GM19455 (cell line): ENCODE measurements around the gene PINLYP.
A peak's percentile ranks its signal among the peaks of the same experiment; 100 is the strongest.
"Not testable (repeated sequence)": the region's sequence is repeated elsewhere in the genome, so short reads cannot be mapped to it uniquely, and the experiment has no call there.

Experiments used
- ATAC-seq: cut with Tn5 transposase; IDR thresholded peaks from one replicate; pipeline ENCODE4 v1.9.1; 2021; ENCODE audit not compliant: unreplicated experiment

PINLYP gene

GRCh38 chr19:43600326-43600725, 24.7 kb downstream of the PINLYP start:
- ATAC-seq: not testable (repeated sequence)

DNA sequence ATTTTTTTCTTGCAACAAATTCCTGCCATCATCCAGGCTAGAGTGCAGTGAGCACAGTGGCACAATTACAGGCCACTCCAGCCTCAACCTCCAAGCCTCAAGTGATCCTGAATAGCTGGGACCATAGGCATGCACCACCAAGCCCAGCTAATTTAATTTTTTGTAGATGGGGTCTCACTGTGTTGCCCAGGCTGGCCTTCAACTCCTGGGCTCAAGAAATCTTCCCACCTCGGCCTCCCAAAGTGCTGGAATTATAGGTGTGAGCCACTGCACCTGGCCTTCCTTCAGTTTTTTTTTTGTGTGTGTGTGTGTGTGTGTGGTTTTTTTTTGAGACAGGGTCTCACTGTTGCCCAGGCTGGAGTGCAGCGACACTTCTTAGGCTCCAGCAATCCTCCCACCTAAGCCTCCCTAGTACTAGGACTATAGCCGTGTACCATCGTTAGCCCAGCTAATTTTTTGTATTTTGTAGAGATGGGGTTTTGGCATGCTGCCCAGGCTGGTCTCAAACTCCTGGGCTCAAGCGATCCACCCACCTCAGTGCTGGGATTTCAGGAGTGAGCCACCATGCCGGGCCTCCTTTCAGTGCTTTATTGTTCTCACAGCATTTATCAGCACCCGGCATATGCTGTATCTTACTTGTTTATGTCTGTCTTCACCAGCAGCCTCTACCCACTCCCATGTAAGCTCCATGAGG, 30.4 kb downstream of the PINLYP start:
- no peak for ATAC-seq

DNA sequence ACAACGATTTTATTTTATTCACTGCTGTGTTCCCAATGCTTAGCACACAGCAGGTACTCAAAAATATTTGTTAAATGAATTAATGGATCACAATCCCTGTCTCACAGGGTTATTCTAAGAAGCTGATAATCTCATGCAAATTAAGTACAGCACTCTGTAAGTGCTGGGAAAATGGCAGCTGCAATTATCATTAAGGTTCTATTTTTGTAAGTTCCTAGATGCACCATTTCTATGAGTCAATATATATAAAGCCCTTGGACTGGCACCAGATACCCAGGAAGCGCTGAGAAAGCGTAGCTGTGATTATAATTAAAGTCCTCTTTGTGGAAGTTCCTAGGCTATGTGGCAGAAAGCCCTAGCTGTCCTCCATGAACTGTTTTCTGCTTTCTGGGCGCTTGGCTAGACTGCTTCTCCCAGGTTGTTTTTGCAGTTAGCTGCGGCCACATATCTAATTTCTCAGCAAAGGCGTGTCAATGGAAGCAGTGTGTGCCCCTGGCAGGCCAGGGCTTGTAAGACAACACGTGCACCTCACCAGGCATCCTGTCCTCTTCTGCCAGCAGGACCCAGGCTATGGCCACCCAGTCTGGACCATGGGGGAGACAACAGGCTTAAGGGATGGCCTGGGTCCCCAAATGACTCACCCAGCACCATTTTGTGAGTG, 31.1 kb downstream of the PINLYP start:
- ATAC-seq: no peak

- no peak for ATAC-seq
These were observed 31.9 kb downstream of the PINLYP start for GRCh38 chr19:43607238-43608205.

DNA sequence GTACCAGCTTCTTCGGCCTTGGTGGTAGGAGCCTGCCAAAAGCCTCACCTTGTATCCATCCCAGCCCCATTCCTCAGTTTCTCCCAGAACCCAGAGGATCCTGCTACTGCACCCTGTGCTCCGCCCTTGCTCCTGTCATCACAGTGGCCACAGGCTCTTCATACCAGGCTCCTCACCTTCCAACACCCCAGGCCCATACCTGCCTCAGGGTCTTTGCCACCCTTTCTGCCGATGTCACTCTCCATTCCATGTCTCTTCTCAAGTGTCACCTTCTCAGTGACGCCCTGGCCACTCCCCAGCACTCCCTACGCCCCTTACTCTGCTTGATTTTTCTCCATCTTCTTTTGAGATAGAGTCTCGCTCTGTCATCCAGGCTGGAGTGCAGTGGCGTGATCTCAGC, 34.3 kb downstream of the PINLYP start:
- ATAC-seq: no peak

- ATAC-seq: no peak
These were observed 34.9 kb downstream of the PINLYP start for GRCh38 chr19:43610493-43610892.

- ATAC-seq: no peak
These were observed 36.2 kb downstream of the PINLYP start, which contains the start of gene SRRM5 for GRCh38 chr19:43611788-43612187. Gene SRRM5 (plus strand): TSS chr19:43612088. CDS start chr19:43612122, 34 bp downstream.

GRCh38 chr19:43612374-43612773, 36.8 kb downstream of the PINLYP start:
- ATAC-seq: no peak

DNA sequence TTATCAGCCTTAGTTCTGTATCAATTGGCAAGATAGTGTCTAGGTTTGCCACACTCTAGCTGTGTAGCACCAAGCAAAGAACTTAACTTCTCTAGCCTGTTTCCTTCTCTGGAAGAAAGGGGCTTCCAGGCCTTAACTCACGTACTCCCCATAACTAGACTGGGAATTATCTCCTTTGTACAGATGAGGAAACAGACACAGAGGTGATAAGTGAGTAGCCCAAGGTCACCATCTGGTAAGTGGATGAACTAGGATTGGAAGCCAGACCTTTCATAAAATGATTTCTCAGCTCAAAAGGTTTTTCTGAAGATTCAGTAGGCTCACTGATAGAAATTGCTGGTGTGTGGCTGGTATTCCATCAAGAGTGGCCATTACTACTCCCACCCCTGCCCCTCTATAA, 40.7 kb downstream of the PINLYP start:
- no peak for ATAC-seq

DNA sequence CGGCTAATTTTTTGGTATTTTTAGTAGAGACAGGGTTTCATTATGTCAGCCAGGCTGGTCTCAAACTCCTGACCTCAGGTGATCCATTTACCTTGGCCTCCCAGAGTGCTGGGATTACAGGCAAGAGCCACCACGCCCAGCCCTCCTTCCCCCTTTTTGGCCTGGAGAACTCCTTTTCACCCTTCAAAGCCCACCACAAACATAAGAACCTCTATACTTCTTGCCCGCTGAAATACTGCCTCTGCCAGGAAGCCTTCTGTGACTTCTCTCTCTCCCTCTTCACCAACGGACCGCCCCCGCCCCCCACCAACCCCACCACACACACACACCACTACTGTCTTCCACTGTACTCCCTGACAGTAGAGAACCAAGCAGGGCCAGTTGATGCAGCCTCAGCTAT, 41.4 kb downstream of the PINLYP start:
- no peak for ATAC-seq

DNA sequence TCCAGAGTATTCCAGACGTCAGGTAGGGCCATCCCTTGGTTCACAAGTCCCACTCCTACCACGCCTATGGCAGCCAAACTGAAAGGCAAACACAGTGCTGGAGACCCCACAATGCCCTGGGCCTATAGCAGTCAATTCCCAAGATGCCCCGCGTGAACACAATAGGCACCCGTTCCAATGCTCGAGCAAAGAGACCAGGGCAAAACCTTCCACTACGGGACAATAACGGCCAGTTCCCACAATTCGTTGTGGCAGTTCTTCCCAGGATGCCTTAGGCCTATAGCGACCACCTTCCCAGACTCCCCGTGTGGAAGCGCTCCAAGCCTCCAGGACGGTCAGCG, 43.3 kb downstream of the PINLYP start:
- peak; percentile 41 for ATAC-seq

- peak; percentile 74 for ATAC-seq
These were observed 43.9 kb downstream of the PINLYP start, which contains the start of gene ZNF428 for GRCh38 chr19:43619262-43620060. Gene ZNF428 (minus strand): TSS chr19:43619629. CDS start chr19:43614304, 5,325 bp downstream.

DNA sequence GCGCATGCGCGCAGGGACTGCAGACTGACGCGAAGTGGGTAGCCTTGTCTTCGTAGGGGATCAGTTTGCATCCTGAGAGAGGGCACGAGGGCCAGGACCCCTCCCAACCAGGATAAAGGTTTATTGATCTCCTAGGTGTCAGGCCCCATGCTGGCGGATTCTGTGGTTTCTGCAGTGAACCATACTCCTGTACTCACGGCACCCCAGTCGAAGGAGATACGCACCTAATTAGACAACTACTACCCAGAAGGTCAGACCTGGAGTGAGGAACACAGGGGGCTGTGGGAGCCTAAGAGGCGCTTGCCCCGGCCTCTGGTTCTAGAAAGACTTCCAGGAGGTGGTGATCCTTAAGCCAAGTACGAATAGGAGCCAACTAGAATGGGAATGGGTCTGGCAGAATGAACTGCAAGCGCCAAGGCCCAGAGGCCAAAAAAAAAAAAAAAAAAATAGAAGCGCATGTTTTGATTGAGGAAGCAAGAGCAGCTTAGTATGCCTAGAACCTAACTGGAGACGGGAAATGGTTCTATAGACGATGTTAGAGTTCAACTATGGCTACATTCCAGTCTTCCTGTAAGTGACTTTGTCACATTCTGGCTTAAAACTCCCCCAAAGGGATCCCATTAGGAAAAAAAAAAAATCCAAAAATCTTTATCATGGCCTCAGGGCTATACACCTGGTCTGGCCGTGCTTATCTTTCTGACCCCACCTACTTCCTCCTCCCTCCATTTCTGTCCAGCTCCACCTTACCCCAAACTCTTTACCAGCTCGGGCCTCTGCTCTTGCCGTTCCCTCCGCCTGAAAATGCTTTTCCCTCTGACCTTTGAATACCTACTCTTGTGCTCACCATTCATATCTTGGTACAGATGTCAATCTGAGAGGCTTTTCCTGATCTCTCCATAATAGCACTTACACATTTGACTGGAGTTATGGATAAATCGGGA, 44.7 kb downstream of the PINLYP start:
- ATAC-seq: no peak

DNA sequence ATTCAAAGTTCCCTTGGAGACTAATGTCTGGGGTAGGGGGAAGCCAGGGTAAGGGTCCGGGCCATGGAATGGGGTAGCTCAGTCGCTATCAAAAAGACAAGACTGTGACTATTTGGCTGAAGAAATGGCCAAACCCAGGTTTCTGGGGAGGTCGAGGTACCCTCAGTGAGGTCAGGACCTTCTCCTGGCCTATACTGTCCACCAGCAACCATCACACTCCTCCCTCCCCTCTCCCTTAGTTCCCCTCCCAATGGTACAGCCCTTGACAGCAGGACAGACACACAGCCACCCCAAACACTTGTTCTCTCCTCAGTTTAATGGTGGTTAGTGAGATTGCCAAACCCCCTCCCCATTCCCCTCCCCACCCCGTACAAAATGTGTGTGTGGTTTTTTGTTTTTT, 46.5 kb downstream of the PINLYP start:
- no peak for ATAC-seq

DNA sequence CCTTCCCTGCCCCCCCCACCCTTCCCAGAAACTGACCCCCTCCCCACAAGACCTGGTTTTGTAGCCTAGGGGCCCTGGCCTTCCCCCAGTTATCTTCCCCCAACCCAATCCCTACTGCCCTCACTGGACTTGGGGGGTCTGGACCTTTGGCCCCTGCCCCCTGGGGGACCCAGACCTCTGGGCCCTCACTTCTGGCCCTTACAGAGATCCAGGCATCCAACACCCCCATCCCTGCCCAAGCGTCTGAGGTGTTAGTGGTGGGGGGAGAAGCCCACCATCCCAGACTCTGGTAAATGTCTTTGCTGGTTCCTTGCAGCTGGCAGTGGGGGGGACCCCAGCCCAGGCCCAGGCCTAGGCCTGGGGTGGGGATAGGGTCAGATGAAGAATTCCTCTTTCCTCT, 47.4 kb downstream of the PINLYP start:
- ATAC-seq: no peak

DNA sequence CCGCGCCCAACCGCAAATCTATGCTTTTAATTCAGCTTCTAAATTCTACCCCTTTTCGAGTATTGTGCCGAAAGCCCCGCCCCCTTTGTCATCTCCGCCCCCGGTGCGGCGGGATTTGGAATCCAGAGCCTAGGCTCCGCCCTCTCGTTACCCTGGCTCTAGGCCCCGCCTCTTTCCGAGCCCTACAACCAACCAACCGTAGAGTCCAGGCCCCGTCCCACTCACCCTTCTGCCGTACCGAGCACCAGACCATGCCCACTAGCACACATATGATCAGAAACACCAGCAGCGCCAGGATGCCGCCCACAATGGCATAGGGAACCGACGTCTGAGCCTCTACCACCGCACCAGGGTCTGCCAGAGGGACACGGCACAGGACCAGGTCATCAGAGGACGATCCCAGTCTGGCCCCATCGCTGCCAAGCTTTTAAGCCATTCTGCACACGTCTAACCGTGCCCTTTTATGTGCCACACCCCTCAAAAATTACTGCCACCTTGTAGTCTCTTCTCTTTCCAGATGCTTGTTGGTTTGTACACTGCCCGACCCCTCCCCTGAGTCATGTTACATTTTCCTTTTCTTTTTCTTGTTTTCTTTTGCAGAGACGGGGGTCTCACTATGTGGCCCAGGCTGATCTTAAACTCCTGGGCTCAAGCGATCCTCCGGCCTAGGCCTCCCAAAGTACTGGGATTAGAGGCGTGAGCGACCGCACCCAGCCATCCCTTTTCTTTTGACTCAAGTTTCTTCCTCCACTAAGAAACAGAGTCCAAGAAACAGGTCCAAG, 48.5 kb downstream of the PINLYP start:
- ATAC-seq: no peak

DNA sequence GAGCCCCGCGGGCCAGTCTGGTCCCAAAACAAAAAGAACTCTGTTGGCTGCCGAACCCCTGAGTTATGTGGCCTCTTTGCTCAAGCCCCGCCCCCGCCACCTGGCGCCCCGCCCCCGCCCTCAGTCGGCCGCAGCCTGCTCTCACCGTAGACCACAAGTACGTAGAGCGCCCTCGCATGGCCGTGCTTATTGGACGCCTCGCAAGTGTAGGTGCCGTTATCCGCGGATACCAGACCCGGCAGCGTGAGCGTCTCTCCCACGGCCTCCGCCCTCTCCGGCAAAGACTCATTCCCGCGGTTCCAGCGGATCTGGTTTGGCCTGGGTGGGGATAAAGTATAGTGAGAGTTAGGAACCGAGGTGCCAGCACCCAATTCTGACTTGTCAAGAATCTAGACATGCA, 49.3 kb downstream of the PINLYP start:
- ATAC-seq: no peak

GRCh38 chr19:43625918-43626579, 50.4 kb downstream of the PINLYP start:
- no peak for ATAC-seq
